GM19452 (cell line): ENCODE measurements around the gene DHX58.
A peak's percentile ranks its signal among the peaks of the same experiment; 100 is the strongest.

Experiments used
- ATAC-seq: cut with Tn5 transposase; IDR thresholded peaks from one replicate; pipeline ENCODE4 v1.9.1; 2021; ENCODE audit not compliant: unreplicated experiment

The DHX58 gene

GRCh38 chr17:42111265-42111636, 1.3 kb downstream of the DHX58 start:
- ATAC-seq, result no peak

- no peak for ATAC-seq
These were observed 1.9 kb downstream of the DHX58 start for GRCh38 chr17:42110301-42111264.

GRCh38 chr17:42109086-42109485, 3.4 kb downstream of the DHX58 start:
- no peak for ATAC-seq

- ATAC-seq, result peak; percentile 66
These were observed 4.6 kb downstream of the DHX58 start for GRCh38 chr17:42107597-42108576.

- no peak for ATAC-seq
These were observed 5.4 kb downstream of the DHX58 start for GRCh38 chr17:42107124-42107523.

- ATAC-seq, result no peak
These were observed 6.5 kb downstream of the DHX58 start for GRCh38 chr17:42106009-42106408.

- ATAC-seq, result no peak
These were observed 8.2 kb downstream of the DHX58 start for GRCh38 chr17:42104264-42104663.

- no peak for ATAC-seq
These were observed 9.1 kb downstream of the DHX58 start for GRCh38 chr17:42103221-42103954.

GRCh38 chr17:42101513-42102292, 10.8 kb downstream of the DHX58 start:
- no peak for ATAC-seq

GRCh38 chr17:42098730-42099399, 13.6 kb downstream of the DHX58 start:
- no peak for ATAC-seq

- ATAC-seq, result no peak
These were observed 14.6 kb downstream of the DHX58 start, which contains the start of gene ZNF385C for GRCh38 chr17:42097691-42098631. Gene ZNF385C, minus strand, starts transcription at chr17:42098473. Its CDS starts 35,417 bp downstream, at chr17:42063056.

- ATAC-seq, result no peak
These were observed 16.0 kb downstream of the DHX58 start for GRCh38 chr17:42096360-42097111.

GRCh38 chr17:42094375-42095069, 18.0 kb downstream of the DHX58 start:
- no peak for ATAC-seq

- no peak for ATAC-seq
These were observed 19.6 kb downstream of the DHX58 start for GRCh38 chr17:42092939-42093338.

- no peak for ATAC-seq
These were observed 21.3 kb downstream of the DHX58 start for GRCh38 chr17:42090964-42091790.

GRCh38 chr17:42088736-42089135, 23.8 kb downstream of the DHX58 start:
- no peak for ATAC-seq
